Fibroblast of mammary gland (primary cell): ENCODE data around the gene PTGFRN.
A peak's percentile ranks its signal among the peaks of the same experiment; 100 is the strongest.
"Not testable (repeated sequence)": the region's sequence is repeated elsewhere in the genome, so short reads cannot be mapped to it uniquely, and the experiment has no call there.

Experiments used
- DNase-seq: peaks from one replicate; pipeline ENCODE4 v3.0.0-alpha.2; 2010; ENCODE audit warnings: low read depth
- H3K4me3 ChIP-seq: 2 replicates; pipeline ENCODE4 v1.5.1; 2011; ENCODE audit warnings: low read depth, mild to moderate bottlenecking, low read length, moderate library complexity; ENCODE audit not compliant: control insufficient read depth
- TF ChIP-seq, protein P1 (sequence below): conservative IDR thresholded peaks from 2 replicates; pipeline ENCODE4 v1.5.1; 2011; ENCODE audit warnings: low read depth, low read length, inconsistent platforms; ENCODE audit not compliant: control insufficient read depth, insufficient read depth

The PTGFRN gene

DNA sequence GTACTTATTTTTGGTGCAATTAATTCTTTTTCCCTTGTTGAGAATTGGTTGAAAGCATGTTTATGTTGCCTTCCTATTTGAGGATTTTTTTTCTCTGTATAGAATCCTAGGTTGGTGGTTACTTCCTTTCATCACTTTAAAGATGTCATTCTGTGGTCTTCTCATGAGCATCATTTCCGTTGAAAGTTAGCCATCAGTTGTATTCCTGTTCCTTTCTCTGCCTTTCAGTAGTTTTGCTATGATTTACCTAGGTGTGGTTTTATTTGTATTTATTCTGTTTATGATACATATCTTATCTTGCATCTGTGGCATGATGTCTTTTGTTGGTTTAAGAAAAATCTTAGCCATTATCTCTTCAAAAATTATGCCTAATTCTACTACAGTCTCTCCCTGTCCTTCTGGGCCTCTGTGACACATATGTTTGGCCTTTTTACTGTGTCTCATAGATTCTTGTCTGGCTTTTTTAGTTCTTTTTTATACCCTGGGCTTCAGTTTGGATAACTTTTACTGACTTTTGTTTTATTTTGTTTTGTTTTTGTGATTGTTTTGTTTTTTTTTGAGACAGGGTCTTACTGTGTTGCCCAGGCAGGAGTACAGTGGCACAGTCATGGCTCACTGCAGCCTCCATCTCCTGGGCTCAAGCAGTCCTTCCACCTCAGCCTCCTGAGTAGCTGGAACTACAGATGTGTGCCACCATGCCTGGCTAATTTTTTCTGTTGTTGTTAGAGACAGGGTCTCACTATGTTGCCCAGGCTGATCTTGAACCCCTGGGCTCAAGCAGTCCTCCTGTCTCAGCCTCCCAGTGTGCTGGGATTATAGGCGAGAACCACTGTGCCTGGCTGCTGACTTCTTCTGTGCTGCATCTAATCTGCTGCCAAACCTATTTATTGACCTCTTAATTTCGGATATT, 24.1 kb downstream of the PTGFRN start:
- no peak for DNase-seq
- TF ChIP-seq, protein P1, sequence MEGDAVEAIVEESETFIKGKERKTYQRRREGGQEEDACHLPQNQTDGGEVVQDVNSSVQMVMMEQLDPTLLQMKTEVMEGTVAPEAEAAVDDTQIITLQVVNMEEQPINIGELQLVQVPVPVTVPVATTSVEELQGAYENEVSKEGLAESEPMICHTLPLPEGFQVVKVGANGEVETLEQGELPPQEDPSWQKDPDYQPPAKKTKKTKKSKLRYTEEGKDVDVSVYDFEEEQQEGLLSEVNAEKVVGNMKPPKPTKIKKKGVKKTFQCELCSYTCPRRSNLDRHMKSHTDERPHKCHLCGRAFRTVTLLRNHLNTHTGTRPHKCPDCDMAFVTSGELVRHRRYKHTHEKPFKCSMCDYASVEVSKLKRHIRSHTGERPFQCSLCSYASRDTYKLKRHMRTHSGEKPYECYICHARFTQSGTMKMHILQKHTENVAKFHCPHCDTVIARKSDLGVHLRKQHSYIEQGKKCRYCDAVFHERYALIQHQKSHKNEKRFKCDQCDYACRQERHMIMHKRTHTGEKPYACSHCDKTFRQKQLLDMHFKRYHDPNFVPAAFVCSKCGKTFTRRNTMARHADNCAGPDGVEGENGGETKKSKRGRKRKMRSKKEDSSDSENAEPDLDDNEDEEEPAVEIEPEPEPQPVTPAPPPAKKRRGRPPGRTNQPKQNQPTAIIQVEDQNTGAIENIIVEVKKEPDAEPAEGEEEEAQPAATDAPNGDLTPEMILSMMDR = no peak
- H3K4me3 ChIP-seq = no peak overlapping the region

DNA sequence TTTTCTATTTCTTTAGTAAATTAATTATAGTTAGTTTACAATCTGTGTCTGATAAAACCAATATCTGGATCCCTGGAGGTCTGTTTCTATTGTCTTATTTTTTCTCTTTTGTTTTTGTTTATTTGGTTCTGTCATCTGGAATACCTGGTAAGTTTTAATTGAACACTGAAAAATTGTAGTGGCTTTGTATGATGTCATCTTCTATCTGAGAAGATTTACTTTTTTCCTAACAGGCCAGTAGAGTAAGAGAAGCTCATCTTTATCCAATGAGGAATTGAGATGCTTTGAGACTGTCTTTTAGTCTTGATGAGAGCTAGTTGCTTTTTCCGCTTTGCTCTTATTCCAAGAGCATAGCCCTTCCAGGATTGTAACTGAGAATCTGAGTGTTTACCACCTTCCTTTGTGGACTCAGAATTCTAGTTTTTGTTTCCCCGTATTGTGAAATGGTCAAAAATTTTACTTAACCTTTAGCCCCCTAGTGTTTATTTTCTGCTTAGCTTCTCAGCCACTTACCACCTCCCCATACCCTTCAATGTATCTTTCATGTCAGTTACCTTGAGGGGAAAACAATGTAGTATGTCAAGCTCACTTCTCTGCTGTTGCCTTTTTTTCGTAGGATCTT, 25.0 kb downstream of the PTGFRN start:
- H3K4me3 ChIP-seq = no peak overlapping the region
- TF ChIP-seq, protein P1 = peak; percentile 42
- peak; percentile 34 for DNase-seq

DNA sequence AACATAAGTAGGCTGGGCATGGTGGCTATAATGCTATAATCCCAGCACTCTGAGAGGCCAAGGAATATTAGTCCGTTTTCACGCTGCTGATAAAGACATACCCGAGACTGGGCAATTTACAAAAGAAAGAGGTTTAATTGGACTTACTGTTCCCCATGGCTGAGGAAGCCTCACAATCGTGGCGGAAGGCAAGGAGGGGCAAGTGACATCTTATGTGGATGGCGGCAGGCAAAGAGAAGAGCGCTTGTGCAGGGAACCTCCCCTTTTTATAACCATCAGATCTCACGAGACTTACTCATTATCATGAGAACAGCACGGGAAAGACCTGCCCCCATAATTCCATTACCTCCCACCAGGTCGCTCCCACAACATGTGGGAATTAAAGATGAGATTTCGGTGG, 28.5 kb downstream of the PTGFRN start:
- TF ChIP-seq, protein P1 = no peak
- DNase-seq = no peak

DNA sequence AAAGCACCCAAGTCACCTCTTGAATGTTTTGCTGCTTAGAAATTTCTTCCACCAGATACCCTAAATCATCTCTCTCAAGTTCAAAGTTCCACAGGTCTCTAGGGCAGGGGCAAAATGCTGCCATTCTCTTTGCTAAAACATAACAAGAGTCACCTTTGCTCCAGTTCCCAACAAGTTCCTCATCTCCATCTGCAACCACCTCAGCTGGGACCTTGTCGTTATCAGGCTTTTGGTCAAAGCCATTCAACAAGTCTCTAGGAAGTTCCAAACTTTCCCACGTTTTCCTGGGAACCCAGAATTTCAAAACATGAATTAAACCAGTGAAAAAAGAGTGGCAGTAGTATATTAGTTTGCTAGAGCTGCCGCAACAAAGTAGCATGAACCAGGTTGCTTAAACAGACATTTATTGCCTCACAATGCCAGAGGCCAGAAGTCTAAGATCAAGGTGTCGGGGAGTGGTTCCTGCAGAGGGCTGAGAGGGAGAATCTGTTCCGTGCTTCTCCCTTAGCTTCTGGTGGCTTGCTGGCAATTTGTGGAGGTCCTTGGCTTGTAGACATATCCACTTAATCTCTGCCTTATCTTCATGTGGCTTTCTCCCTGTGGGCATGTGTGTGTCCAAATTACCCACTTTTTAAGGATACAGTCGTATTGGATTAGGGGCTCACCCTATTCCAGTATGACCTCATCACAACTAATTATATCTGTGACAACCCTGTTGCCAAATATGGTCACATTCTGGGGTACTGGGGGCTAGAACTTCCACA, 30.2 kb downstream of the PTGFRN start:
- H3K4me3 ChIP-seq, DNase-seq: not testable (repeated sequence)

More for the DNA sequence above, 28.5 kb downstream of the PTGFRN start:
- no peak overlapping the region for H3K4me3 ChIP-seq

DNA sequence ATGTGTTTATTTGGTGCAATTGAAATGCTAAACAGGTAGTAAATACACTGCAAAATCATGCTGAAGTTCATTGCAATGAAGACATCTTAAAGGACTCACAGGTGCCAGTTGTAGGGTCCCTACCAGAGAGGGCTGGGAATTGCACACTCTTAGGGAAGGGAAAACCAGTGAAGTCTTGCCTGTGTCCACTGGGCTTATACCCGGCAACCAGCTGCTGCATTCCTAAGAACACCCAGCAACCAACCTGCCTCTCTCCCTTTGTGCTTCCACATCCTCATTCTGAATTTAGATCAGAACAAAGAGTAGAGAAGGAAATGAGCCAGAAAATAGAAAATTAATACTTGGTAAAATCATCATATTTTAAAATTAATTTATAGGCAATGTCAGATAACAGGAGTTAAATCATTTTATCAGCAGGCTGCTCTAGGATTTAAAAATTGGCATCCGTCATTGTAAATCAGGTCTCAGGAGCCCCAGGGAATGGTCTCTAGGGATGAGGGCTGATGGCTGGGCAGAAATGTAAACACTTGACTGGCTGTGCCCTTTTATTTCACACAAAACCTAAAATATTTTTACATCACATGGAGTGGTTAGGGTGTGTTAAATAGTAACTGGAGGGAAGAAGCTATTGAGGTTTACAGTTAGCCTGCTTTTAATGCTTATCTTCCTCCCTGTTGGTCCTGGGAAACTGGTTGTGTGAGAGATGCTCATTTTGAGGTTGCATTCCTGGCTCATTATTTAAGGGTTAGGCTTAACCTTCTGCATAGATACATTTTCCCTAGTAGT, 31.3 kb downstream of the PTGFRN start:
- no peak for DNase-seq
- no peak overlapping the region for H3K4me3 ChIP-seq
- TF ChIP-seq, protein P1 = no peak

DNA sequence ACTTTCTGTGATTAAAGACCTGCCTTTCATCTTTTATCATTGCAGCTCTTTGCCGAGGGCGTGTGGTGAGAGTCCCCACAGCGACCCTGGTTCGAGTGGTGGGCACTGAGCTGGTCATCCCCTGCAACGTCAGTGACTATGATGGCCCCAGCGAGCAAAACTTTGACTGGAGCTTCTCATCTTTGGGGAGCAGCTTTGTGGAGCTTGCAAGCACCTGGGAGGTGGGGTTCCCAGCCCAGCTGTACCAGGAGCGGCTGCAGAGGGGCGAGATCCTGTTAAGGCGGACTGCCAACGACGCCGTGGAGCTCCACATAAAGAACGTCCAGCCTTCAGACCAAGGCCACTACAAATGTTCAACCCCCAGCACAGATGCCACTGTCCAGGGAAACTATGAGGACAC, 32.0 kb downstream of the PTGFRN start:
- no peak for DNase-seq
- TF ChIP-seq, protein P1 = no peak
- H3K4me3 ChIP-seq = no peak overlapping the region
